ENCODE measurements around the gene CHST8. TPM values are rescaled to one million over a fixed set of nuclear protein-coding genes. Genes with fewer than 3 reads are reported as not detected.
A peak's percentile ranks its signal among the peaks of the same experiment; 100 is the strongest.

CHST8 gene
- total RNA-seq, 1 donor from 2014 or later, result 0.96 TPM

DNA sequence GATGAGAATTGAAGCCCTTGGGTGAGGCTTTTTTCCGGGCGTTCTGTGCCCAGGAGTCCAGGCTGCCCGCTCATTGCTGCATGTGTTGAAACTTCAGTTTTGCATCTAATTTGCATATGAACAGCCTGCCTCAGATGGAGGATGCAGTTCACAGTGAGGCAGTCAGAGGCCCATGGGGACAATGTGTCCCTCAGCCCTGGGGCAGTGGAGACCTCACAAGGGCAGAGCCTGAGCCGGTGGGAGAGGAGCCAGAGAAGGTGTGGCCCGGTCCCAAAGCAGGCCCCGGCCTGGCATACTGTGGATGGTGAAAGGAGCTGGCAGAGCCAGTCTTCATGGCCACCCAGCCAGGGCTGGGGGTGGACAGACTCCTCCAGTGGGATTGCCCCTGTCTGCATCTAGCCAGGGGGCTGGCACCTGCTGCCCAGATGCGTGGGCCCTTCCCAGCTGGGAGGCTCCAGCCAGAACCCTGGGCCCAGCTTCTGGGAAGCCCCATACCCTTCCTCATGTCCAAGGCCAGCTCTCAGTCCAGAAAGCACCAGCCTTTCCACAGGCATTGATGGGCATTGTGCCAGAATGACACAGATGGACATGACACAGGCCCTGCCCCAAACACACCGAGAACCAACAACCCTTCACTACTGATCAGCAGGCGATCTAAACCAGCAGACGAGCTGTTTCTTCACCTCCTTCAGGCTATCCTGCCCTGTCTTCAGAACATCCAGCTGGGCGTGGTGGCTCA, 142.0 kb downstream of the CHST8 start:
- Mint-ChIP-seq H3K36me3 (ENCODE audit: low read depth) (no peaks in the 10 kb centered on the region), H3K9me3 (no peaks in the 10 kb centered on the region), H3K27me3 (ENCODE audit: low read depth) (peaks cover 19% of the 10 kb centered on the region), H3K4me3 (no peak overlapping the region), H3K4me1 (peaks cover 1% of the 10 kb centered on the region), H3K27ac (ENCODE audit: unreplicated experiment) (no peak overlapping the region)
- no peak for TF ChIP-seq CTCF (conservative IDR thresholded peaks at IDR 0.05)
- no peak for DNase-seq (ENCODE audit: low read depth, low spot score)

DNA sequence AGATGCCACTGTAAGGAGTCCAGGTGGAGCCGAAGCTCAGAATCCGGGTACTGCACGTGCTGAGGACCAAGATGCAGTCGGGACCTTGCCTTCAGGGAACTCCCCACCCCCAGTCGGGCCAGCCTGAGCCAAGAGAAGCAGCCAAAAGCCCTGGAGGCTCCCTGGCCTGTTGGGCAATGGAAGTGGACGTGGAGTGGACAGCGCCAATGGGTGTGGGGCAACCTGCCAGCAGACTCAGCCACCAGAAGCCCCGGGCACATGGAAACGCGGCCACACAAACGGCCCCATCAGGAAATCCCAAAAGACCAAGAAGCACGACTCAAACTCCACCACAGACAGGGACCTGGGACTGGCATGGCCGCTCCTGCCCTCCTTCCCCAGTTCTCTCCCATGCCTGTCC, 144.9 kb downstream of the CHST8 start:
- no peak overlapping the region for H3K4me3 Mint-ChIP-seq
- no peaks in the 10 kb centered on the region for H3K4me1 Mint-ChIP-seq
- H3K36me3 Mint-ChIP-seq (ENCODE audit: low read depth), result no peaks in the 10 kb centered on the region
- H3K27me3 Mint-ChIP-seq (ENCODE audit: low read depth), result peaks cover 43% of the 10 kb centered on the region
- TF ChIP-seq CTCF (conservative IDR thresholded peaks at IDR 0.05), result no peak
- DNase-seq (ENCODE audit: low read depth, low spot score), result no peak
- no peaks in the 10 kb centered on the region for H3K9me3 Mint-ChIP-seq
- no peak overlapping the region for H3K27ac Mint-ChIP-seq (ENCODE audit: unreplicated experiment)

DNA sequence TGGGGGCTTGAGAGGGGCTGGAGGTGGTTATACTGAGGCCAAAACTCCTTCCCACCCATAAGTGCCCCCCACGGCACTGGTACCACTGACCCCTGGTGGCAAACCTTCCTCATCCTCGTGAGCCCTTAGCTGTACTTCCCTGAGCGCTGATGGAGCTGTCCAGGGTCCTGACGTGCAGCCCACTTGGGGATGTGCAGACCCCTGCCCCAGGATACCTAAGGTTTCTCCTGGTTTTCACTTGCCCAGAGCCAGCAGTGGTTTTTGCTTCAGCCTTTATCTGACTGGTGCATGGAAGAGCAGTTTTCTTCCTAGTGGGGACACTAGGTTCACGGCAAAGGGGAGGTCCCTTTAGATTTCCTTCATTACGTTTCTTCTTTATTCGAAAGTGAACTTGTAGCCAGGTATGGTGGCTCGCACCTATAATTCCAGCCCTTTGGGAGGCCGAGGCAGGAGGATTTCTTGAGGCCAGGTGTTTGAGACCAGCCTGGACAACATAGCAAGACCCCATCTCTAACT, 146.2 kb downstream of the CHST8 start:
- Mint-ChIP-seq H3K36me3 (ENCODE audit: low read depth) (no peaks in the 10 kb centered on the region), H3K27me3 (ENCODE audit: low read depth) (peaks cover 39% of the 10 kb centered on the region), H3K9me3 (no peaks in the 10 kb centered on the region), H3K4me3 (no peak overlapping the region), H3K4me1 (no peaks in the 10 kb centered on the region), H3K27ac (ENCODE audit: unreplicated experiment) (no peak overlapping the region)
- peak; percentile 81 for DNase-seq (ENCODE audit: low read depth, low spot score)
- TF ChIP-seq CTCF (conservative IDR thresholded peaks at IDR 0.05), result peak; percentile 51

DNA sequence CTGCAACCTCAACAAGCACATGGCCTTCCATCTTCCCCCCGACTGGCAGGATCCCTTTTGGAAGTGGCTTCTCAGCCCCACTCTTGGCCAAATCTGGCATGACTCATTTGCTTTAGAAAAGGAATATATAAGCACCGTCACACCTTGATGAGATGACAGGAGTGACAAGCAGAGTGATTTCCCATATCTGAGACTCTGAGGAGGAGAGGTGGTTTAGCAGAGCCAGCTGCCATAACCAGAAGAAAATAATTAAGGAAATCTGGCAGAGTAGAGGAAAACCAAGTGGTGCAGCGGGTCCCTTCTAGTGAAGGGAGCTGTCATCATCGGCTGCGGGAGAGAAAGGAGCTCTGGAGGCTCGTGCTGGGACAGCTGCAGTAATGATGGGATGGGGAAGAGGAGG, 147.5 kb downstream of the CHST8 start:
- no peak for TF ChIP-seq CTCF (conservative IDR thresholded peaks at IDR 0.05)
- H3K4me1 Mint-ChIP-seq, result no peaks in the 10 kb centered on the region

DNA sequence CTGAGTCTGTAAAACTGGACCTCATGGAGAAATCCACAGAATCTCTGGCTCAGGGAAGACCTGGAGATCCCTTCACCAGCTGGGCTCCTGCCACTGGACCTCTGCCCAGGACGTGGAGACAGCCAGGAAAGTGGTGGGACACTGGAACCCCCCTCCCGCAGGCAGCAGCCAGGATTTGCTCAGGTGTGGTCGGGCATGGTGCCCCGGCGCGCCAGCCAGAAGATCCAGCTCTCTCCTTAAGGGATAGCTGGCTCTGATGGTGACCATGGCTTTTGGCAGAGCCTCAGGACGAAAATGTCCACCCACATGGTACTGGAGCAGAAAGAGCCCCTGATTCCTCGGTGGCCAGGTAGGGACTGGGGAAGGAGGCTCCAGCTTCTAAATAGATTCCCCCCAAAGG, 148.4 kb downstream of the CHST8 start:
- Mint-ChIP-seq H3K4me1 (no peaks in the 10 kb centered on the region), H3K27me3 (ENCODE audit: low read depth) (peaks cover 41% of the 10 kb centered on the region)
- no peak for TF ChIP-seq CTCF (conservative IDR thresholded peaks at IDR 0.05)

More for the DNA sequence above, 147.5 kb downstream of the CHST8 start:
- no peaks in the 10 kb centered on the region for H3K9me3 Mint-ChIP-seq
- H3K4me3 Mint-ChIP-seq, result no peak overlapping the region
- peaks cover 43% of the 10 kb centered on the region for H3K27me3 Mint-ChIP-seq (ENCODE audit: low read depth)
- H3K27ac Mint-ChIP-seq (ENCODE audit: unreplicated experiment), result no peak overlapping the region
- DNase-seq (ENCODE audit: low read depth, low spot score), result no peak
- H3K36me3 Mint-ChIP-seq (ENCODE audit: low read depth), result no peaks in the 10 kb centered on the region

More for the DNA sequence above, 148.4 kb downstream of the CHST8 start:
- DNase-seq (ENCODE audit: low read depth, low spot score), result no peak
- Mint-ChIP-seq H3K27ac (ENCODE audit: unreplicated experiment) (no peak overlapping the region), H3K36me3 (ENCODE audit: low read depth) (no peaks in the 10 kb centered on the region), H3K4me3 (no peak overlapping the region), H3K9me3 (no peaks in the 10 kb centered on the region)

Measured in neural crest cell (in vitro differentiated cells).